ENCODE measurements around the gene TUBGCP2. TPM values are rescaled to one million over a fixed set of nuclear protein-coding genes. Genes with fewer than 3 reads are reported as not detected.

TUBGCP2 gene
- total RNA-seq, 1 experiment from 2014 or later = 52.4 TPM

- Histone ChIP-seq H3K4ac (ENCODE audit: low read depth, low read length) (no peak overlapping the region), H4K20me1 (ENCODE audit: control insufficient read depth, insufficient read depth, insufficient read length) (no peaks in the 10 kb centered on the region), H3T11ph (ENCODE audit: low read length) (no peak overlapping the region), H2BK120ac (ENCODE audit: low read depth, low read length, poor library complexity, severe bottlenecking) (no peak overlapping the region), H3K4me2 (ENCODE audit: insufficient read depth, insufficient read length, low read length) (no peak overlapping the region), H2BK15ac (ENCODE audit: low read depth, low read length) (no peak overlapping the region), H3K56ac (ENCODE audit: insufficient read length, low read depth, low read length) (no peak overlapping the region), H4K8ac (replicated peaks; ENCODE audit: insufficient read length, low read depth, low read length) (no peak overlapping the region), H2AK5ac (ENCODE audit: insufficient read length, low read length) (no peak overlapping the region), H3K27me3 (ENCODE audit: insufficient read depth, low read length) (peaks cover 48% of the 10 kb centered on the region), H3K4me1 (ENCODE audit: insufficient read depth, low read length) (no peaks in the 10 kb centered on the region), H3K79me2 (ENCODE audit: insufficient read depth, low read length) (no peaks in the 10 kb centered on the region), H2BK20ac (ENCODE audit: low read depth, low read length, poor library complexity, severe bottlenecking) (no peak overlapping the region), H3K9ac (ENCODE audit: extremely low read depth, insufficient read length, low read length) (no peak overlapping the region), H2BK5ac (ENCODE audit: insufficient read length, low read length) (no peak overlapping the region), H3K9me3 (ENCODE audit: control insufficient read depth, low read depth, low read length) (no peaks in the 10 kb centered on the region), H3K14ac (ENCODE audit: insufficient read depth, low read length) (no peak overlapping the region), H3K23me2 (ENCODE audit: insufficient read length, low read depth, low read length, poor library complexity, severe bottlenecking) (peaks cover 17% of the 10 kb centered on the region), H3K79me1 (ENCODE audit: insufficient read depth, low read depth, low read length, poor library complexity, severe bottlenecking) (no peaks in the 10 kb centered on the region), H4K91ac (ENCODE audit: insufficient read length, low read depth, low read length) (no peak overlapping the region), H4K5ac (ENCODE audit: insufficient read length, low read depth, low read length) (no peak overlapping the region), H3K18ac (ENCODE audit: insufficient read length, low read depth, low read length) (no peak overlapping the region), H2AFZ (ENCODE audit: low read length) (no peak overlapping the region), H2BK12ac (ENCODE audit: insufficient read length, low read depth, low read length) (no peak overlapping the region), H3K27ac (ENCODE audit: insufficient read length, low read depth, low read length) (no peak overlapping the region), H3K23ac (ENCODE audit: insufficient read length, low read depth, low read length) (no peak overlapping the region)
- H3K4me3 Mint-ChIP-seq = no peak overlapping the region
- H3K36me3 Mint-ChIP-seq (ENCODE audit: insufficient read depth in 1 of 3, low read depth in 3 of 3) = no peaks in the 10 kb centered on the region
- WGBS (ENCODE audit: extremely low coverage, insufficient read length, low lambda C conversion rate) = no CpG with 5 or more reads among the region's 30 CpGs
- DNase-seq = no peak
- peaks cover 71% of the 10 kb centered on the region for H3K27me3 Mint-ChIP-seq (ENCODE audit: low read depth)
- H3K9me3 Mint-ChIP-seq = peaks cover 13% of the 10 kb centered on the region in 2 experiments
- H3K4me1 Mint-ChIP-seq = peaks cover 6 to 11% of the 10 kb centered on the region in 2 experiments
- no peak for TF ChIP-seq CTCF (conservative IDR thresholded peaks at IDR 0.05)
- no peak overlapping the region for H3K27ac Mint-ChIP-seq
Observed at GRCh38 chr10:133332936-133333699, 24.4 kb upstream of the TUBGCP2 start.

All from H9 (cell line).